GM21576 (cell line): Measurements from ENCODE around the gene SLC27A4.

Experiments used
- ATAC-seq: cut with Tn5 transposase; IDR thresholded peaks from one replicate; pipeline ENCODE4 v1.9.1; 2021; ENCODE audit warnings: mild to moderate bottlenecking, moderate library complexity; ENCODE audit not compliant: unreplicated experiment

The SLC27A4 gene

GRCh38 chr9:128361986-128362646, 21.8 kb downstream of the SLC27A4 start:
- ATAC-seq, result peak; percentile 47

GRCh38 chr9:128362774-128363173, 22.4 kb downstream of the SLC27A4 start:
- ATAC-seq, result no peak

- ATAC-seq, result no peak
These were observed 25.2 kb downstream of the SLC27A4 start for GRCh38 chr9:128365525-128365924.

GRCh38 chr9:128369024-128369706, 28.8 kb downstream of the SLC27A4 start:
- ATAC-seq, result no peak

GRCh38 chr9:128370367-128370751, 30.0 kb downstream of the SLC27A4 start:
- no peak for ATAC-seq

GRCh38 chr9:128370752-128371629, 30.7 kb downstream of the SLC27A4 start, which contains the start of gene URM1:
Gene URM1 (plus strand): TSS chr9:128371374. CDS start chr9:128371381, 7 bp downstream.
- ATAC-seq, result peak; percentile 77

GRCh38 chr9:128371630-128372117, 31.3 kb downstream of the SLC27A4 start:
- ATAC-seq, result no peak

GRCh38 chr9:128372188-128372641, 31.9 kb downstream of the SLC27A4 start:
- no peak for ATAC-seq

- no peak for ATAC-seq
These were observed 32.5 kb downstream of the SLC27A4 start for GRCh38 chr9:128372784-128373183.

GRCh38 chr9:128374221-128374675, 33.9 kb downstream of the SLC27A4 start:
- no peak for ATAC-seq

- no peak for ATAC-seq
These were observed 35.5 kb downstream of the SLC27A4 start for GRCh38 chr9:128375865-128376264.

- no peak for ATAC-seq
These were observed 41.9 kb downstream of the SLC27A4 start for GRCh38 chr9:128382261-128382660.

- no peak for ATAC-seq
These were observed 42.9 kb downstream of the SLC27A4 start for GRCh38 chr9:128383007-128383753.

- ATAC-seq, result no peak
These were observed 43.5 kb downstream of the SLC27A4 start for GRCh38 chr9:128383791-128384190.

GRCh38 chr9:128384801-128385495, 44.6 kb downstream of the SLC27A4 start:
- ATAC-seq, result no peak

GRCh38 chr9:128385496-128386460, 45.5 kb downstream of the SLC27A4 start:
- ATAC-seq, result no peak

GRCh38 chr9:128388150-128388549, 47.8 kb downstream of the SLC27A4 start:
- no peak for ATAC-seq

- ATAC-seq, result no peak
These were observed 49.2 kb downstream of the SLC27A4 start for GRCh38 chr9:128389395-128390149.
